HCT116 (cell line): ENCODE measurements around the gene FOXS1. TPM values are rescaled to one million over a fixed set of nuclear protein-coding genes. Genes with fewer than 3 reads are reported as not detected.

Experiments
- ATAC-seq: fragments of 200-7000 bp; cut with Tn5 transposase; 2 replicates; pipeline ENCODE4 v1.9.1; 2020; ENCODE audit warnings: mild to moderate bottlenecking, moderate library complexity
- BruUV-seq: library from RNA; stranded (reverse); fragments of 400-500 nt; replicated peaks from 2 replicates; lab custom pipeline; 2021; lab: Mats Ljungman, UMichigan
- CTCF ChIA-PET: fragments of 300-600 bp; sonication (Branson Sonifier 250); formaldehyde crosslinking; loops from one replicate; lab custom pipeline; 2021; ENCODE audit warnings: antibody characterized with exemption; lab: Charles Lee
- POLR2A ChIA-PET: fragments of 300-600, 350-600 bp; sonication (Branson Sonifier 250); formaldehyde crosslinking; loops from one replicate; lab custom pipeline; 2021; ENCODE audit warnings: antibody characterized with exemption; lab: Charles Lee
- RAD21 ChIA-PET, 2 experiments: fragments of 300-600 bp; sonication (Branson Sonifier 250); formaldehyde crosslinking; loops; one replicate each; lab custom pipeline; 2023; ENCODE audit warnings: low total read pairs in 2 of 2; ENCODE audit not compliant: uncharacterized antibody in 2 of 2, unreplicated experiment in 2 of 2, low non-redundant PET in 1 of 2; lab: Charles Lee
- DNase-seq: peaks from one replicate; pipeline ENCODE4 v3.0.0-alpha.2; 2010; ENCODE audit warnings: low read depth, low spot score
- H2AFZ ChIP-seq: fragments of 200-600 bp; shearing (Covaris generic), sonication (generic); 2 replicates; pipeline ENCODE4 v1.6.1; 2017; ENCODE audit warnings: low read depth, mixed run types, mixed read lengths, antibody characterized with exemption, low read length; ENCODE audit not compliant: poor library complexity, severe bottlenecking
- H3K27ac ChIP-seq: 2 replicates; pipeline ENCODE4 v1.5.1; 2012; ENCODE audit warnings: low read depth, low read length
- H3K27me3 ChIP-seq: fragments of 200-600 bp; sonication (generic); 2 replicates; pipeline ENCODE4 v1.6.1; 2016; ENCODE audit warnings: mixed run types, low read length, mixed read lengths; ENCODE audit not compliant: insufficient read depth
- H3K36me3 ChIP-seq, 2 experiments: fragments of 200-500 bp in 1 of 2; fragments of 200-600 bp in 1 of 2; sonication (Bioruptor generic) in 1 of 2; sonication (generic) in 1 of 2; 2 replicates each; pipeline versions ENCODE4 v1.5.1 to v1.6.1; 2014 to 2016; ENCODE audit warnings: low read length in 2 of 2, inconsistent platforms in 1 of 2, mixed read lengths in 1 of 2, mixed run types in 1 of 2; ENCODE audit not compliant: insufficient read depth in 2 of 2, control insufficient read depth in 1 of 2
- H3K4me1 ChIP-seq, 2 experiments: fragments of 200-600 bp in 1 of 2; sonication (generic) in 1 of 2; 2 replicates each; pipeline versions ENCODE4 v1.5.1 to v1.6.1; 2012 to 2017; ENCODE audit warnings: low read length in 2 of 2, inconsistent platforms in 1 of 2, mild to moderate bottlenecking in 1 of 2, mixed read lengths in 1 of 2, mixed run types in 1 of 2, moderate library complexity in 1 of 2; ENCODE audit not compliant: insufficient read depth in 2 of 2, control insufficient read depth in 1 of 2
- H3K4me2 ChIP-seq: fragments of 200-600 bp; sonication (generic); 2 replicates; pipeline ENCODE4 v1.6.1; 2017; ENCODE audit warnings: mixed run types, low read length, mixed read lengths
- H3K4me3 ChIP-seq, 2 experiments: fragments of 200-600 bp in 1 of 2; sonication (generic) in 1 of 2; replicated peaks in 1 of 2; 2 replicates each; pipeline ENCODE4 v1.5.1; 2011 to 2016; ENCODE audit warnings: low read length in 2 of 2, control low read depth in 1 of 2, low read depth in 1 of 2, mild to moderate bottlenecking in 1 of 2, mixed read lengths in 1 of 2, mixed run types in 1 of 2
- H3K79me2 ChIP-seq: fragments of 200-600 bp; sonication (generic); 2 replicates; pipeline ENCODE4 v1.6.1; 2017; ENCODE audit warnings: mild to moderate bottlenecking, mixed run types, low read length, moderate library complexity, mixed read lengths; ENCODE audit not compliant: insufficient read depth
- H3K9ac ChIP-seq: fragments of 200-600 bp; sonication (generic); 2 replicates; pipeline ENCODE4 v1.6.1; 2016; ENCODE audit warnings: low read length, mixed read lengths
- H3K9me2 ChIP-seq: fragments of 200-600 bp; sonication (generic), shearing (Covaris generic); 2 replicates; pipeline ENCODE4 v1.6.1; 2017; ENCODE audit warnings: mixed run types, mild to moderate bottlenecking, moderate library complexity; ENCODE audit not compliant: insufficient read depth
- H3K9me3 ChIP-seq, 2 experiments: fragments of 200-500 bp in 1 of 2; fragments of 200-600 bp in 1 of 2; sonication (Bioruptor generic) in 1 of 2; sonication (generic) in 1 of 2; 2 replicates each; pipeline ENCODE4 v1.6.1; 2014 to 2017; ENCODE audit warnings: low read length in 2 of 2, mixed read lengths in 2 of 2, inconsistent platforms in 1 of 2, low read depth in 1 of 2, mild to moderate bottlenecking in 1 of 2, mixed run types in 1 of 2, moderate library complexity in 1 of 2; ENCODE audit not compliant: control insufficient read depth in 1 of 2, insufficient read depth in 1 of 2
- H4K20me1 ChIP-seq: fragments of 200-600 bp; sonication (generic), shearing (Covaris generic); 2 replicates; pipeline ENCODE4 v1.6.1; 2017; ENCODE audit warnings: mixed run types, mild to moderate bottlenecking, moderate library complexity; ENCODE audit not compliant: insufficient read depth
- ATF3 ChIP-seq: IDR thresholded peaks from 2 replicates; pipeline ENCODE4 v1.6.1; 2012
- CBX3 ChIP-seq: IDR thresholded peaks from 2 replicates; pipeline ENCODE4 v1.6.1; 2012; ENCODE audit warnings: low read depth
- CEBPB ChIP-seq: IDR thresholded peaks from 2 replicates; pipeline ENCODE4 v1.6.1; 2012; ENCODE audit warnings: low read depth
- CTCF ChIP-seq, 3 experiments: fragments of 200-600 bp in 1 of 3; sonication (generic) in 1 of 3; IDR thresholded peaks in 2 of 3; conservative IDR thresholded peaks in 1 of 3; 2 replicates each; pipeline ENCODE4 v1.5.1; 2012 to 2017; ENCODE audit warnings: low read depth in 2 of 3, low read length in 2 of 3, antibody characterized with exemption in 1 of 3, borderline replicate concordance in 1 of 3, control low read depth in 1 of 3, mild to moderate bottlenecking in 1 of 3, mixed read lengths in 1 of 3, mixed run types in 1 of 3, moderate library complexity in 1 of 3; ENCODE audit not compliant: insufficient read depth in 1 of 3
- EGR1 ChIP-seq: IDR thresholded peaks from 2 replicates; pipeline ENCODE4 v1.6.1; 2012; ENCODE audit warnings: low read depth
- ELF1 ChIP-seq: IDR thresholded peaks from 2 replicates; pipeline ENCODE4 v1.6.1; 2012; ENCODE audit warnings: low read depth, borderline replicate concordance
- EZH2 ChIP-seq: fragments of 200-600 bp; sonication (generic); IDR thresholded peaks from 2 replicates; pipeline ENCODE4 v1.6.1; 2017; ENCODE audit warnings: antibody characterized with exemption, mixed run types
- EZH2phosphoT487 ChIP-seq: fragments of 200-600 bp; IDR thresholded peaks from 2 replicates; pipeline ENCODE4 v1.6.1; 2018; ENCODE audit warnings: antibody characterized with exemption, borderline replicate concordance
- JUND ChIP-seq: IDR thresholded peaks from 2 replicates; pipeline ENCODE4 v1.6.1; 2012
- MAX ChIP-seq: IDR thresholded peaks from 2 replicates; pipeline ENCODE4 v1.6.1; 2012
- POLR2A ChIP-seq: IDR thresholded peaks from 2 replicates; pipeline ENCODE4 v1.7.0; 2011; ENCODE audit warnings: borderline replicate concordance; ENCODE audit not compliant: insufficient read depth, insufficient read length; ENCODE audit errors: extremely low read depth
- REST ChIP-seq: IDR thresholded peaks from 2 replicates; pipeline ENCODE4 v1.6.1; 2012; ENCODE audit warnings: low read depth
- SIN3A ChIP-seq: IDR thresholded peaks from 2 replicates; pipeline ENCODE4 v1.6.1; 2012; ENCODE audit warnings: low read depth
- SP1 ChIP-seq: IDR thresholded peaks from 2 replicates; pipeline ENCODE4 v1.6.1; 2012; ENCODE audit warnings: low read depth
- SRF ChIP-seq: IDR thresholded peaks from 2 replicates; pipeline ENCODE4 v1.6.1; 2012; ENCODE audit warnings: low read depth
- TCF7L2 ChIP-seq: IDR thresholded peaks from 2 replicates; pipeline ENCODE4 v1.7.0; 2011; ENCODE audit warnings: borderline replicate concordance, inconsistent platforms; ENCODE audit not compliant: insufficient read depth, insufficient read length; ENCODE audit errors: extremely low read depth
- YY1 ChIP-seq: IDR thresholded peaks from 2 replicates; pipeline ENCODE4 v1.6.1; 2011; ENCODE audit warnings: low read length, low read depth, moderate library complexity, mild to moderate bottlenecking; ENCODE audit not compliant: insufficient replicate concordance; ENCODE audit errors: extremely low read depth
- ZBTB33 ChIP-seq: IDR thresholded peaks from 2 replicates; pipeline ENCODE4 v1.6.1; 2011; ENCODE audit warnings: mild to moderate bottlenecking, low read length, moderate library complexity; ENCODE audit not compliant: insufficient replicate concordance; ENCODE audit errors: extremely low read depth
- ZFX ChIP-seq: fragments of 450-650 bp; IDR thresholded peaks from 2 replicates; pipeline ENCODE4 v1.6.1; 2017
- intact Hi-C: fragments of 100-400 bp; cut with micrococcal nuclease; formaldehyde crosslinking; loops from 2 replicates; pipeline ENCODE4 v1.10.0; 2022
- total RNA-seq: library from RNA; stranded (reverse); gene quantifications from one replicate; pipeline ENCODE4 v1.2.1, GENCODE V29; 2021; ENCODE audit not compliant: unreplicated experiment

FOXS1 gene
- total RNA-seq, 1 experiment from 2014 or later = not detected

- ChIA-PET RAD21 (no interaction called here), POLR2A (no interaction called here), CTCF (interaction anchor here (2.3 kb wide), 1 partner anchor 12 kb away, joined by 11 read pairs; no protein-coding TSS in a partner anchor)
- no TSS peak for BruUV-seq
- no peak for DNase-seq
- Histone ChIP-seq H3K9me2 (no peaks in the 10 kb centered on the region), H3K9me3 (no peaks in the 10 kb centered on the region), H3K27me3 (no peaks in the 10 kb centered on the region), H3K79me2 (no peaks in the 10 kb centered on the region), H3K4me3 (no peak overlapping the region), H3K4me1 (peaks cover 24 to 51% of the 10 kb centered on the region in 2 experiments), H3K4me2 (peak overlapping the region; percentile 27), H3K9ac (no peak overlapping the region), H2AFZ (no peak overlapping the region), H3K36me3 (no peaks in the 10 kb centered on the region), H3K27ac (no peak overlapping the region), H4K20me1 (no peaks in the 10 kb centered on the region)
- ATAC-seq = no peak
- TF ChIP-seq JUND (no peak), ELF1 (no peak), SIN3A (no peak), ZFX (no peak), ZBTB33 (no peak), REST (no peak), POLR2A (no peak), CTCF (IDR thresholded peaks at IDR 0.05 in 2 of 3, conservative IDR thresholded peaks at IDR 0.05 in 1 of 3; ENCODE audit: borderline replicate concordance in 1 of 3, insufficient read depth in 1 of 3, low read depth in 2 of 3, low read length in 2 of 3) (no peak), YY1 (no peak), EGR1 (no peak), CBX3 (no peak), SRF (no peak), ATF3 (no peak), TCF7L2 (no peak), EZH2phosphoT487 (no peak), SP1 (no peak), CEBPB (no peak), EZH2 (no peak), MAX (no peak)
- intact Hi-C loops = no loop called here
These were observed 4.2 kb downstream of the FOXS1 start for GRCh38 chr20:31840906-31841816.
